ENCODE data around the gene ACSS3.

The ACSS3 gene

GRCh38 chr12:81164827-81165226, 86.9 kb downstream of the ACSS3 start:
- H3K27ac ChIP-seq (ENCODE audit: low read depth, low read length): no peak overlapping the region
- no peak overlapping the region for H3K4me3 ChIP-seq (ENCODE audit: low read depth in 1 of 2, low read length in 2 of 2)
- no peaks in the 10 kb centered on the region for H3K4me1 ChIP-seq (ENCODE audit: control insufficient read depth in 1 of 2, insufficient read depth in 2 of 2, low read length in 2 of 2)
- no peaks in the 10 kb centered on the region for H3K9me3 ChIP-seq (ENCODE audit: control insufficient read depth in 1 of 2, low read length in 2 of 2)
- H3K27me3 ChIP-seq (ENCODE audit: control insufficient read depth in 1 of 2, insufficient read depth in 2 of 2, low read length in 2 of 2): no peaks in the 10 kb centered on the region
- H3K9ac ChIP-seq (ENCODE audit: low read depth in 1 of 2, low read length in 2 of 2): no peak overlapping the region
- no peaks in the 10 kb centered on the region for H3K36me3 ChIP-seq (ENCODE audit: control insufficient read depth in 1 of 2, insufficient read depth in 2 of 2, low read length in 2 of 2)

- Histone ChIP-seq H3K9me3 (ENCODE audit: control insufficient read depth in 1 of 2, low read length in 2 of 2) (no peaks in the 10 kb centered on the region), H3K27me3 (ENCODE audit: control insufficient read depth in 1 of 2, insufficient read depth in 2 of 2, low read length in 2 of 2) (no peaks in the 10 kb centered on the region), H3K4me1 (ENCODE audit: control insufficient read depth in 1 of 2, insufficient read depth in 2 of 2, low read length in 2 of 2) (no peaks in the 10 kb centered on the region), H3K4me3 (ENCODE audit: low read depth in 1 of 2, low read length in 2 of 2) (no peak overlapping the region), H3K9ac (ENCODE audit: low read depth in 1 of 2, low read length in 2 of 2) (no peak overlapping the region), H3K27ac (ENCODE audit: low read depth, low read length) (no peak overlapping the region), H3K36me3 (ENCODE audit: control insufficient read depth in 1 of 2, insufficient read depth in 2 of 2, low read length in 2 of 2) (no peaks in the 10 kb centered on the region)
Observed at GRCh38 chr12:81166790-81167189, 88.9 kb downstream of the ACSS3 start.

- no peaks in the 10 kb centered on the region for H3K27me3 ChIP-seq (ENCODE audit: control insufficient read depth in 1 of 2, insufficient read depth in 2 of 2, low read length in 2 of 2)
- H3K27ac ChIP-seq (ENCODE audit: low read depth, low read length): no peak overlapping the region
Observed at GRCh38 chr12:81167694-81168093, 89.8 kb downstream of the ACSS3 start.

GRCh38 chr12:81168445-81168844, 90.6 kb downstream of the ACSS3 start:
- H3K9ac ChIP-seq (ENCODE audit: low read depth in 1 of 2, low read length in 2 of 2): no peak overlapping the region
- H3K4me1 ChIP-seq (ENCODE audit: control insufficient read depth in 1 of 2, insufficient read depth in 2 of 2, low read length in 2 of 2): no peaks in the 10 kb centered on the region
- no peaks in the 10 kb centered on the region for H3K36me3 ChIP-seq (ENCODE audit: control insufficient read depth in 1 of 2, insufficient read depth in 2 of 2, low read length in 2 of 2)
- no peak overlapping the region for H3K4me3 ChIP-seq (ENCODE audit: low read depth in 1 of 2, low read length in 2 of 2)
- no peaks in the 10 kb centered on the region for H3K27me3 ChIP-seq (ENCODE audit: control insufficient read depth in 1 of 2, insufficient read depth in 2 of 2, low read length in 2 of 2)
- no peak overlapping the region for H3K27ac ChIP-seq (ENCODE audit: low read depth, low read length)
- no peaks in the 10 kb centered on the region for H3K9me3 ChIP-seq (ENCODE audit: control insufficient read depth in 1 of 2, low read length in 2 of 2)

More at GRCh38 chr12:81167694-81168093, 89.8 kb downstream of the ACSS3 start:
- H3K9ac ChIP-seq (ENCODE audit: low read depth in 1 of 2, low read length in 2 of 2): no peak overlapping the region
- no peaks in the 10 kb centered on the region for H3K9me3 ChIP-seq (ENCODE audit: control insufficient read depth in 1 of 2, low read length in 2 of 2)
- no peak overlapping the region for H3K4me3 ChIP-seq (ENCODE audit: low read depth in 1 of 2, low read length in 2 of 2)
- no peaks in the 10 kb centered on the region for H3K36me3 ChIP-seq (ENCODE audit: control insufficient read depth in 1 of 2, insufficient read depth in 2 of 2, low read length in 2 of 2)
- H3K4me1 ChIP-seq (ENCODE audit: control insufficient read depth in 1 of 2, insufficient read depth in 2 of 2, low read length in 2 of 2): no peaks in the 10 kb centered on the region

- no peaks in the 10 kb centered on the region for H3K36me3 ChIP-seq (ENCODE audit: control insufficient read depth in 1 of 2, insufficient read depth in 2 of 2, low read length in 2 of 2)
- H3K4me1 ChIP-seq (ENCODE audit: control insufficient read depth in 1 of 2, insufficient read depth in 2 of 2, low read length in 2 of 2): no peaks in the 10 kb centered on the region
- H3K9ac ChIP-seq (ENCODE audit: low read depth in 1 of 2, low read length in 2 of 2): no peak overlapping the region
- no peaks in the 10 kb centered on the region for H3K9me3 ChIP-seq (ENCODE audit: control insufficient read depth in 1 of 2, low read length in 2 of 2)
- no peaks in the 10 kb centered on the region for H3K27me3 ChIP-seq (ENCODE audit: control insufficient read depth in 1 of 2, insufficient read depth in 2 of 2, low read length in 2 of 2)
- no peak overlapping the region for H3K27ac ChIP-seq (ENCODE audit: low read depth, low read length)
- no peak overlapping the region for H3K4me3 ChIP-seq (ENCODE audit: low read depth in 1 of 2, low read length in 2 of 2)
Observed at GRCh38 chr12:81170072-81170471, 92.2 kb downstream of the ACSS3 start.

- Histone ChIP-seq H3K4me3 (ENCODE audit: low read depth in 1 of 2, low read length in 2 of 2) (no peak overlapping the region), H3K27me3 (ENCODE audit: control insufficient read depth in 1 of 2, insufficient read depth in 2 of 2, low read length in 2 of 2) (no peaks in the 10 kb centered on the region), H3K27ac (ENCODE audit: low read depth, low read length) (no peak overlapping the region), H3K9ac (ENCODE audit: low read depth in 1 of 2, low read length in 2 of 2) (no peak overlapping the region), H3K4me1 (ENCODE audit: control insufficient read depth in 1 of 2, insufficient read depth in 2 of 2, low read length in 2 of 2) (no peaks in the 10 kb centered on the region), H3K36me3 (ENCODE audit: control insufficient read depth in 1 of 2, insufficient read depth in 2 of 2, low read length in 2 of 2) (no peaks in the 10 kb centered on the region), H3K9me3 (ENCODE audit: control insufficient read depth in 1 of 2, low read length in 2 of 2) (peaks cover 6% of the 10 kb centered on the region in 2 donors)
Observed at GRCh38 chr12:81172851-81173250, 95.0 kb downstream of the ACSS3 start.

GRCh38 chr12:81174664-81175063, 96.8 kb downstream of the ACSS3 start:
- Histone ChIP-seq H3K4me1 (ENCODE audit: control insufficient read depth in 1 of 2, insufficient read depth in 2 of 2, low read length in 2 of 2) (no peaks in the 10 kb centered on the region), H3K27ac (ENCODE audit: low read depth, low read length) (no peak overlapping the region), H3K36me3 (ENCODE audit: control insufficient read depth in 1 of 2, insufficient read depth in 2 of 2, low read length in 2 of 2) (no peaks in the 10 kb centered on the region), H3K9ac (ENCODE audit: low read depth in 1 of 2, low read length in 2 of 2) (no peak overlapping the region), H3K4me3 (ENCODE audit: low read depth in 1 of 2, low read length in 2 of 2) (no peak overlapping the region), H3K27me3 (ENCODE audit: control insufficient read depth in 1 of 2, insufficient read depth in 2 of 2, low read length in 2 of 2) (no peaks in the 10 kb centered on the region), H3K9me3 (ENCODE audit: control insufficient read depth in 1 of 2, low read length in 2 of 2) (peaks cover 6% of the 10 kb centered on the region in 2 donors)

GRCh38 chr12:81176796-81177195, 98.9 kb downstream of the ACSS3 start:
- Histone ChIP-seq H3K9ac (ENCODE audit: low read depth in 1 of 2, low read length in 2 of 2) (no peak overlapping the region), H3K36me3 (ENCODE audit: control insufficient read depth in 1 of 2, insufficient read depth in 2 of 2, low read length in 2 of 2) (no peaks in the 10 kb centered on the region), H3K27ac (ENCODE audit: low read depth, low read length) (no peak overlapping the region), H3K9me3 (ENCODE audit: control insufficient read depth in 1 of 2, low read length in 2 of 2) (peaks cover 6% of the 10 kb centered on the region in 2 donors), H3K27me3 (ENCODE audit: control insufficient read depth in 1 of 2, insufficient read depth in 2 of 2, low read length in 2 of 2) (no peaks in the 10 kb centered on the region), H3K4me1 (ENCODE audit: control insufficient read depth in 1 of 2, insufficient read depth in 2 of 2, low read length in 2 of 2) (no peaks in the 10 kb centered on the region), H3K4me3 (ENCODE audit: low read depth in 1 of 2, low read length in 2 of 2) (no peak overlapping the region)

- Histone ChIP-seq H3K36me3 (ENCODE audit: control insufficient read depth in 1 of 2, insufficient read depth in 2 of 2, low read length in 2 of 2) (no peaks in the 10 kb centered on the region), H3K27me3 (ENCODE audit: control insufficient read depth in 1 of 2, insufficient read depth in 2 of 2, low read length in 2 of 2) (no peaks in the 10 kb centered on the region), H3K4me1 (ENCODE audit: control insufficient read depth in 1 of 2, insufficient read depth in 2 of 2, low read length in 2 of 2) (no peaks in the 10 kb centered on the region), H3K9ac (ENCODE audit: low read depth in 1 of 2, low read length in 2 of 2) (no peak overlapping the region), H3K9me3 (ENCODE audit: control insufficient read depth in 1 of 2, low read length in 2 of 2) (peaks cover 4 to 5% of the 10 kb centered on the region in 2 donors), H3K27ac (ENCODE audit: low read depth, low read length) (no peak overlapping the region), H3K4me3 (ENCODE audit: low read depth in 1 of 2, low read length in 2 of 2) (no peak overlapping the region)
Observed at GRCh38 chr12:81181691-81182090, 103.8 kb downstream of the ACSS3 start.

- Histone ChIP-seq H3K4me3 (ENCODE audit: low read depth in 1 of 2, low read length in 2 of 2) (no peak overlapping the region), H3K36me3 (ENCODE audit: control insufficient read depth in 1 of 2, insufficient read depth in 2 of 2, low read length in 2 of 2) (no peaks in the 10 kb centered on the region), H3K4me1 (ENCODE audit: control insufficient read depth in 1 of 2, insufficient read depth in 2 of 2, low read length in 2 of 2) (no peaks in the 10 kb centered on the region), H3K9me3 (ENCODE audit: control insufficient read depth in 1 of 2, low read length in 2 of 2) (no peaks in the 10 kb centered on the region), H3K27ac (ENCODE audit: low read depth, low read length) (no peak overlapping the region), H3K27me3 (ENCODE audit: control insufficient read depth in 1 of 2, insufficient read depth in 2 of 2, low read length in 2 of 2) (no peaks in the 10 kb centered on the region), H3K9ac (ENCODE audit: low read depth in 1 of 2, low read length in 2 of 2) (no peak overlapping the region)
Observed at GRCh38 chr12:81187686-81188085, 109.8 kb downstream of the ACSS3 start.

GRCh38 chr12:81196595-81196994, 118.7 kb downstream of the ACSS3 start:
- H3K27me3 ChIP-seq (ENCODE audit: control insufficient read depth in 1 of 2, insufficient read depth in 2 of 2, low read length in 2 of 2): no peaks in the 10 kb centered on the region
- H3K9me3 ChIP-seq (ENCODE audit: control insufficient read depth in 1 of 2, low read length in 2 of 2): no peaks in the 10 kb centered on the region
- no peak overlapping the region for H3K27ac ChIP-seq (ENCODE audit: low read depth, low read length)
- H3K9ac ChIP-seq (ENCODE audit: low read depth in 1 of 2, low read length in 2 of 2): no peak overlapping the region
- H3K4me3 ChIP-seq (ENCODE audit: low read depth in 1 of 2, low read length in 2 of 2): no peak overlapping the region
- no peaks in the 10 kb centered on the region for H3K4me1 ChIP-seq (ENCODE audit: control insufficient read depth in 1 of 2, insufficient read depth in 2 of 2, low read length in 2 of 2)
- H3K36me3 ChIP-seq (ENCODE audit: control insufficient read depth in 1 of 2, insufficient read depth in 2 of 2, low read length in 2 of 2): no peaks in the 10 kb centered on the region
